HepG2 (cell line): ENCODE measurements around the gene OBSL1. TPM values are rescaled to one million over a fixed set of nuclear protein-coding genes. Genes with fewer than 3 reads are reported as not detected.

ENCODE experiments used
- AGO1 ChIP-seq: fragments of 200-400 bp; formaldehyde crosslinking; IDR thresholded peaks from 2 replicates; pipeline ENCODE4 v1.6.1; 2017; ENCODE audit warnings: mild to moderate bottlenecking, low read depth, low read length, moderate library complexity; ENCODE audit not compliant: poor library complexity, severe bottlenecking
- ARID2 ChIP-seq: sonication (generic); formaldehyde crosslinking; IDR thresholded peaks from 2 replicates; pipeline ENCODE4 v1.8.1; 2022; ENCODE audit warnings: mild to moderate bottlenecking, missing genetic modification reagents, borderline replicate concordance
- DMAP1 ChIP-seq: IDR thresholded peaks from 2 replicates; pipeline ENCODE4 v1.6.1; 2016
- FIP1L1 ChIP-seq: fragments of 200-400 bp; formaldehyde crosslinking; IDR thresholded peaks from 2 replicates; pipeline ENCODE4 v1.6.1; 2018; ENCODE audit warnings: low read depth, mild to moderate bottlenecking, low read length, moderate library complexity, borderline replicate concordance; ENCODE audit not compliant: insufficient read depth
- NR2F1 ChIP-seq, 2 experiments: fragments of 450-650 bp in 1 of 2; formaldehyde crosslinking in 1 of 2; IDR thresholded peaks; 2 replicates each; pipeline versions ENCODE4 v1.5.0 to v1.6.1; 2016 to 2020; ENCODE audit warnings: mild to moderate bottlenecking in 1 of 2, missing compliant biosample characterization in 1 of 2, missing genetic modification reagents in 1 of 2, moderate library complexity in 1 of 2
- RFX1 ChIP-seq: fragments of 450-650 bp; IDR thresholded peaks from 2 replicates; pipeline ENCODE4 v1.6.1; 2017
- SALL2 ChIP-seq: sonication (generic); formaldehyde crosslinking; IDR thresholded peaks from 2 replicates; pipeline ENCODE4 v1.8.1; 2023; ENCODE audit warnings: mild to moderate bottlenecking, missing genetic modification reagents, inconsistent platforms
- SCMH1 ChIP-seq: sonication (generic); formaldehyde crosslinking; IDR thresholded peaks from 2 replicates; pipeline ENCODE4 v1.9.0; 2021; ENCODE audit warnings: missing genetic modification reagents, mild to moderate bottlenecking, borderline replicate concordance
- TEAD2 ChIP-seq: sonication (generic); formaldehyde crosslinking; IDR thresholded peaks from 2 replicates; pipeline ENCODE4 v1.9.0; 2021; ENCODE audit warnings: missing genetic modification reagents
- TP53 ChIP-seq: sonication (generic); formaldehyde crosslinking; conservative IDR thresholded peaks from 2 replicates; pipeline ENCODE4 v1.4.0; 2020; ENCODE audit warnings: missing genetic modification reagents
- ZNF567 ChIP-seq: sonication (generic); formaldehyde crosslinking; IDR thresholded peaks from 2 replicates; pipeline ENCODE4 v1.8.1; 2023; ENCODE audit warnings: mild to moderate bottlenecking, missing genetic modification reagents, borderline replicate concordance
- polyA plus RNA-seq, 8 experiments: library from polyadenylated mRNA; depleted of rRNA in 3 of 8; stranded (reverse) in 7 of 8; unstranded in 1 of 8; fragments of >200 nt; fragmentation: Illumina TruSeq in 4 of 8; extraction: Trizol in 4 of 8; gene quantifications; 2 replicates each; pipeline versions ENCODE4 v1.2.1 to v1.2.3, GENCODE V29; 2011 to 2016; ENCODE audit warnings: low read depth in 4 of 8, missing spikeins in 1 of 8, mixed read lengths in 1 of 8; ENCODE audit not compliant: insufficient read depth in 1 of 8
- total RNA-seq, 5 experiments: library from RNA; depleted of rRNA; stranded (reverse); fragments of >200 nt; fragmentation: Illumina TruSeq; extraction: Trizol; gene quantifications; 2 replicates each; pipeline ENCODE4 v1.2.3, GENCODE V29; 2016; ENCODE audit warnings: low read depth in 1 of 5
- TF ChIP-seq, protein P1 (sequence below): sonication (generic); formaldehyde crosslinking; IDR thresholded peaks from 2 replicates; pipeline ENCODE4 v1.4.0; 2020; ENCODE audit warnings: missing genetic modification reagents, borderline replicate concordance
- TF ChIP-seq, protein P2 (sequence below): sonication (generic); formaldehyde crosslinking; IDR thresholded peaks from 2 replicates; pipeline ENCODE4 v1.5.0; 2020; ENCODE audit warnings: mild to moderate bottlenecking, missing genetic modification reagents
- TF ChIP-seq, protein P3 (sequence below): sonication (generic); formaldehyde crosslinking; IDR thresholded peaks from 2 replicates; pipeline ENCODE4 v1.8.1; 2023; ENCODE audit warnings: mild to moderate bottlenecking, missing genetic modification reagents, borderline replicate concordance

OBSL1 gene
- total and polyA plus RNA-seq, 2 of the 13 experiments (the other 11 are each of a cell fraction or from before 2014, with no cell fraction given) = 86.7 to 218 TPM

DNA sequence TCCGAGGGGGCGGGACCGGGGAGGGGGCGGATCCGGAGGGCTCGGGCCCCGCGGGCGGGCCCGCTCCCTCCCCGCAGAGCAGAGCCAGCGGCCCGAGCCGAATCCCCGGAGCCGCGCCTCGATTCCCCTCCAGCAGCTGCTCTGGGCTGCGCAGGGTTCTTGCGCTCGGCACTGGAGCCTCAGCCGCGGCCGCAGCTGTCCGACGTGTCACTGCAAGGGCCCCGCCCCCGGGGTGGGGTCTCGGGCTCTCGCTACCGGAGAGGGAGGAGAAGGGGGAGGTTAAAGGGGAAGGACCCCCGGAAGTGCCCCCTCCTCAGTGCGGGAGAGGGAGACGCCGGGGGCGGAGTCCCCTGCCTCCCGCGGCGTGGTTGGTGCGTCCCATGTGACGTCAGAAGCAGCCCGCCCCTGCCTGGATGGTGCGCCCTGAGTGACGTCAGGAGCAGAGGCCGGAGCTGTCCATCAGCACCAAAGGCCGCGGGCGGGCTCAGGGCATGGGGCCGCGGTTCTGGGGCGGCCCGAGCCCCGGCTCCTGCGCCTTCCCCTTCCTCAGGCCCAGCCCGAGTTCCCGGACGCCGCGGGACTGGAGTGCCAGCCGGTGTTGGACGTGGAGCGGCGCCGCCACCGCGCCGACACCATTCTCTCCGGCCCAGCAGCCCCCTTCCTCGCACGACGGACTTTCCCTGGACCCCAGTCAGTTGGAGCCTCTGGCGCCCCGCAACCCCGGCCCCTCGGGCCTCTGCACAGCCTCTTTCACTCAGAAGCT lies 27.6 kb downstream of the OBSL1 start, which contains the start of the genes CHPF and TMEM198 (continued):
- TF ChIP-seq, protein P1, sequence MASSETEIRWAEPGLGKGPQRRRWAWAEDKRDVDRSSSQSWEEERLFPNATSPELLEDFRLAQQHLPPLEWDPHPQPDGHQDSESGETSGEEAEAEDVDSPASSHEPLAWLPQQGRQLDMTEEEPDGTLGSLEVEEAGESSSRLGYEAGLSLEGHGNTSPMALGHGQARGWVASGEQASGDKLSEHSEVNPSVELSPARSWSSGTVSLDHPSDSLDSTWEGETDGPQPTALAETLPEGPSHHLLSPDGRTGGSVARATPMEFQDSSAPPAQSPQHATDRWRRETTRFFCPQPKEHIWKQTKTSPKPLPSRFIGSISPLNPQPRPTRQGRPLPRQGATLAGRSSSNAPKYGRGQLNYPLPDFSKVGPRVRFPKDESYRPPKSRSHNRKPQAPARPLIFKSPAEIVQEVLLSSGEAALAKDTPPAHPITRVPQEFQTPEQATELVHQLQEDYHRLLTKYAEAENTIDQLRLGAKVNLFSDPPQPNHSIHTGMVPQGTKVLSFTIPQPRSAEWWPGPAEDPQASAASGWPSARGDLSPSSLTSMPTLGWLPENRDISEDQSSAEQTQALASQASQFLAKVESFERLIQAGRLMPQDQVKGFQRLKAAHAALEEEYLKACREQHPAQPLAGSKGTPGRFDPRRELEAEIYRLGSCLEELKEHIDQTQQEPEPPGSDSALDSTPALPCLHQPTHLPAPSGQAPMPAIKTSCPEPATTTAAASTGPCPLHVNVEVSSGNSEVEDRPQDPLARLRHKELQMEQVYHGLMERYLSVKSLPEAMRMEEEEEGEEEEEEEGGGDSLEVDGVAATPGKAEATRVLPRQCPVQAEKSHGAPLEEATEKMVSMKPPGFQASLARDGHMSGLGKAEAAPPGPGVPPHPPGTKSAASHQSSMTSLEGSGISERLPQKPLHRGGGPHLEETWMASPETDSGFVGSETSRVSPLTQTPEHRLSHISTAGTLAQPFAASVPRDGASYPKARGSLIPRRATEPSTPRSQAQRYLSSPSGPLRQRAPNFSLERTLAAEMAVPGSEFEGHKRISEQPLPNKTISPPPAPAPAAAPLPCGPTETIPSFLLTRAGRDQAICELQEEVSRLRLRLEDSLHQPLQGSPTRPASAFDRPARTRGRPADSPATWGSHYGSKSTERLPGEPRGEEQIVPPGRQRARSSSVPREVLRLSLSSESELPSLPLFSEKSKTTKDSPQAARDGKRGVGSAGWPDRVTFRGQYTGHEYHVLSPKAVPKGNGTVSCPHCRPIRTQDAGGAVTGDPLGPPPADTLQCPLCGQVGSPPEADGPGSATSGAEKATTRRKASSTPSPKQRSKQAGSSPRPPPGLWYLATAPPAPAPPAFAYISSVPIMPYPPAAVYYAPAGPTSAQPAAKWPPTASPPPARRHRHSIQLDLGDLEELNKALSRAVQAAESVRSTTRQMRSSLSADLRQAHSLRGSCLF (CRISPR knock-in tag) = peak; percentile 55; the same call in 1 of the 2 replicates
- TF ChIP-seq SALL2 (CRISPR knock-in tag) = peak; percentile 93
- peak; percentile 65 for TF ChIP-seq TP53 (CRISPR knock-in tag)
- TF ChIP-seq ZNF567 (CRISPR knock-in tag) = no peak; the same call in 1 of the 2 replicates
- TF ChIP-seq SCMH1 = no peak
- peak; percentile 57 to 72 for TF ChIP-seq NR2F1 (CRISPR knock-in tag; IDR thresholded peaks at IDR 0.05)
- no peak for TF ChIP-seq RFX1
- TF ChIP-seq TEAD2 (CRISPR knock-in tag) = peak; percentile 45; the same call in 1 of the 2 replicates
- TF ChIP-seq, protein P2, sequence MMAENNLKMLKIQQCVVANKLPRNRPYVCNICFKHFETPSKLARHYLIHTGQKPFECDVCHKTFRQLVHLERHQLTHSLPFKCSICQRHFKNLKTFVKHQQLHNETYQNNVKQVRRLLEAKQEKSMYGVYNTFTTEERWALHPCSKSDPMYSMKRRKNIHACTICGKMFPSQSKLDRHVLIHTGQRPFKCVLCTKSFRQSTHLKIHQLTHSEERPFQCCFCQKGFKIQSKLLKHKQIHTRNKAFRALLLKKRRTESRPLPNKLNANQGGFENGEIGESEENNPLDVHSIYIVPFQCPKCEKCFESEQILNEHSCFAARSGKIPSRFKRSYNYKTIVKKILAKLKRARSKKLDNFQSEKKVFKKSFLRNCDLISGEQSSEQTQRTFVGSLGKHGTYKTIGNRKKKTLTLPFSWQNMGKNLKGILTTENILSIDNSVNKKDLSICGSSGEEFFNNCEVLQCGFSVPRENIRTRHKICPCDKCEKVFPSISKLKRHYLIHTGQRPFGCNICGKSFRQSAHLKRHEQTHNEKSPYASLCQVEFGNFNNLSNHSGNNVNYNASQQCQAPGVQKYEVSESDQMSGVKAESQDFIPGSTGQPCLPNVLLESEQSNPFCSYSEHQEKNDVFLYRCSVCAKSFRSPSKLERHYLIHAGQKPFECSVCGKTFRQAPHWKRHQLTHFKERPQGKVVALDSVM (CRISPR knock-in tag) = peak; percentile 43
- TF ChIP-seq AGO1 = peak; percentile 87
- TF ChIP-seq FIP1L1 = no peak
- TF ChIP-seq, protein P3, sequence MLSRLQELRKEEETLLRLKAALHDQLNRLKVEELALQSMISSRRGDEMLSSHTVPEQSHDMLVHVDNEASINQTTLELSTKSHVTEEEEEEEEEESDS = no peak; the same call in 1 of the 2 replicates
- TF ChIP-seq DMAP1 (CRISPR knock-in tag) = peak; percentile 65; the same call in 1 of the 2 replicates
- TF ChIP-seq ARID2 (CRISPR knock-in tag) = peak; percentile 95; the same call in 1 of the 2 replicates
